ENCODE results near the gene PRKCA.

The PRKCA gene

DNA sequence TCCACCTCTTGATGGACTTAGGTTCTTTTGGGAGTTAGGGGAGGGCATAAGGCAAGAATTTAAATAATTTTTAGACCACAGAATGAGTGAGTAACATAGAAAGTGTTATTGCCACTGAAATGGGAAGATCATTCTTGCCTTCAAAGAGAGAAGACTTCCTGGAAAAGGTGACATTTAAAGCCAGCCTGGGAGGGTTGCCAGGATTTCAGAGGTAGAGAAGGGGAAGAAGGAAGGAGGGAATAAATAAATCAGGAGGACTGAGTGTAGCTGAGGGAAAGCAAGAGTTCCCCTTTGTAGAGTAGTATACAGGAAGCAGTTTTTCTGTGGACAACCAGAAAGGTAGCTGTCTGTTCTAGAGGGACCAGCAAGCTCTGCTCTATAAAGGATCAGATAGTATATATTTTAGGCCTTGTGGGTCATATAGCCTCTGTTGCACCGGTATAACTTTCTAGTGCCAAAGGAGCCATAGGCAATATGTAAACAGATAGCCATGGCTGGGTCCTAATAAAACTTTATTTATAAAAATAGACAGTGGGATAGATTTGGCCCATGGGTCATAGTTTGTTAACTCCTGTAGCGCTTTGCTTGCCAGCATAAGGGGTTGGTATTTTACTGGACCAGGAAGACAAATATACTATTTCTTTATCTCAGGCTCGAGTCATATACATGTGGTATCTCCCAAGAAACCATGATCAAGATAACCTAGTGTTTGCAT lies 385.3 kb downstream of the PRKCA start:
- Histone ChIP-seq H3K4me1 (no peaks in the 10 kb centered on the region), H3K27ac (no peak overlapping the region), H3K36me3 (peaks cover 0 to 10% (median 6%) of the 10 kb centered on the region in 3 donors), H3K4me3 (no peak overlapping the region), H3K9me3 (no peaks in the 10 kb centered on the region), H3K27me3 (no peaks in the 10 kb centered on the region)
- DNase-seq = no peak
- TF ChIP-seq, protein P1, sequence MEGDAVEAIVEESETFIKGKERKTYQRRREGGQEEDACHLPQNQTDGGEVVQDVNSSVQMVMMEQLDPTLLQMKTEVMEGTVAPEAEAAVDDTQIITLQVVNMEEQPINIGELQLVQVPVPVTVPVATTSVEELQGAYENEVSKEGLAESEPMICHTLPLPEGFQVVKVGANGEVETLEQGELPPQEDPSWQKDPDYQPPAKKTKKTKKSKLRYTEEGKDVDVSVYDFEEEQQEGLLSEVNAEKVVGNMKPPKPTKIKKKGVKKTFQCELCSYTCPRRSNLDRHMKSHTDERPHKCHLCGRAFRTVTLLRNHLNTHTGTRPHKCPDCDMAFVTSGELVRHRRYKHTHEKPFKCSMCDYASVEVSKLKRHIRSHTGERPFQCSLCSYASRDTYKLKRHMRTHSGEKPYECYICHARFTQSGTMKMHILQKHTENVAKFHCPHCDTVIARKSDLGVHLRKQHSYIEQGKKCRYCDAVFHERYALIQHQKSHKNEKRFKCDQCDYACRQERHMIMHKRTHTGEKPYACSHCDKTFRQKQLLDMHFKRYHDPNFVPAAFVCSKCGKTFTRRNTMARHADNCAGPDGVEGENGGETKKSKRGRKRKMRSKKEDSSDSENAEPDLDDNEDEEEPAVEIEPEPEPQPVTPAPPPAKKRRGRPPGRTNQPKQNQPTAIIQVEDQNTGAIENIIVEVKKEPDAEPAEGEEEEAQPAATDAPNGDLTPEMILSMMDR (IDR thresholded peaks at IDR 0.05) = no peak
- intact Hi-C loops (cut with DNase I; ENCODE audit: low total_unique reads) = no loop called here

DNA sequence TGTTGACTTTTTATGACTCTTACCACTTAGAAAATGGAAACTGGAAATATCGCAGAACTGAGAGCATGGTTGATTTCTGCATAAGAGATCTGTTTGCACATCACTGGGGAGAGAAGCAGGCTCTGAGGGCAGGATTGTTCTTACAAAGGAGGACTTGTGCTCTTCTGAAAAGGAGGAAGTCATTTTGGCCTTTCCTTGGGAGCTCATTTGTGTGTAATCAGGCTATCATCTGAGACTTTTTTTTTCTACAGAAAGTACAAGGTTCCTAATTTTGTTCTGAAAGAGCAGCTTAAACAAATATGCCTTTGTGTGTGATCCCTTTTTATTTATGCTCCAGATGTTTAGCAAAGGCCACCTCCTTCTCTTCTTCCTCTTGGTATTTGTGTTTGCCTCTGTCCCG lies 386.8 kb downstream of the PRKCA start:
- TF ChIP-seq, protein P1 (IDR thresholded peaks at IDR 0.05) = no peak
- Histone ChIP-seq H3K36me3 (peaks cover 0 to 10% (median 6%) of the 10 kb centered on the region in 3 donors), H3K27ac (no peak overlapping the region), H3K27me3 (no peaks in the 10 kb centered on the region), H3K4me3 (no peak overlapping the region), H3K4me1 (peaks cover 0 to 4% (median 0%) of the 10 kb centered on the region in 4 donors), H3K9me3 (no peaks in the 10 kb centered on the region)
- no peak for DNase-seq
- intact Hi-C loops (cut with DNase I; ENCODE audit: low total_unique reads) = no loop called here

DNA sequence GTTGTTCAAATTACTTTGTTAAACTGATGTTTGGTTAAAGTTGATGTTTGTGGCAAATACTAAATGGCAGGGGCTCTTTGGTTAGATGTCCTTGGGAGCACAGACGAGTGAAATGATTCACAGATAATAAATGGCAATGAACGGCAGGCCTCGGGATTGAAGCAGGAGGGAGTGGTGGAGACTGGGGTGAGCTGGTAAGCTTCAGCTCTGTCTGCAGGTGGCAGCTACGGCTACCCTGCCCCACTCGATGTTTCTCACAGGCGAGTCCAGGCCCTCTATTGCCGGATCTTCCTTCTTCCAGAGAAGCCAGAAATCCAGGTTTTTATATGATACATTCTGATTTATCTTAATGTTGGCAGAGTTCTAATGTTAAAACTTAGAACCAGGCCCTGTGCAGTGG lies 387.8 kb downstream of the PRKCA start:
- TF ChIP-seq, protein P1 (IDR thresholded peaks at IDR 0.05) = no peak
- Histone ChIP-seq H3K9me3 (no peaks in the 10 kb centered on the region), H3K27ac (no peak overlapping the region), H3K4me3 (no peak overlapping the region), H3K36me3 (peaks cover 0 to 10% (median 6%) of the 10 kb centered on the region in 3 donors), H3K4me1 (peaks cover 0 to 4% (median 0%) of the 10 kb centered on the region in 4 donors), H3K27me3 (no peaks in the 10 kb centered on the region)
- DNase-seq = no peak
- intact Hi-C loops (cut with DNase I; ENCODE audit: low total_unique reads) = no loop called here

DNA sequence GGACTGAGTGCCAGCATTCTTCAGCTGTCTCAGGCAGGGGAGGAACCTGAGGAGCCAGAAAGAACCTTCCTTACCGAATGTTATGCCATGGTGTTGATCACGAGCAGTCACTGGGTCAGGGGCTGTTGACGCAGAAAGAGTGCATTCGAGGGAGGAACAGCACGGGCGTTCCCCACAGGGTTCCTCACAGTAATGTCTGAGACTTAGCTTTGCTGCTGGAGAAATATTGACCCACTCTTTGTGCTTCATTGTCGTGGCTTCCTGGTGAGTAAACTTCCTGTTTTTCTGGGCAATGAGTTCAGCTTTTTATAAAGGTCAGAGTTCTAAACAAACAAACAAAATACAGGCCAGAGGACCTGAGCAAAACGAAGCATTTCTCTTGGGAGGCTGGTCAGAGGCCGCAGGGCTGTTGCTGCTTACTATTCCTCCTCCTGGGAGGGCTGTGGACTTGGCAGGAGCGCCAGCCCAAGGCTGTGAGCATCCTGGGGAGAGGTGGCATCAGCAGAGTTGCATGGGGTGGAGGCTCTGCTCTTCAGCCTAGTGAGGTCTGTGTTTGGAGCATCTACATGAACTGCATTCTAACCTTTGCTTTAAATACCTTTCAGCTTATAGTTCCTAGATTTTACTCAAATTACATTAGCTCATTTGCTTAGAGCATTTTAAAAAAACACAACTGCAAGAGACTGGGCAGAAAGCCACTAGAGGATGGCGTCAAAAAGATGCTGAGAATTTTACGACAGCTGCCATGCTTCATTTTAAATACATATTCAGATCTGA lies 389.4 kb downstream of the PRKCA start:
- no peak overlapping the region for H3K27ac ChIP-seq
- H3K4me3 ChIP-seq = no peak overlapping the region
- no peak for DNase-seq
- peaks cover 0 to 20% (median 18%) of the 10 kb centered on the region in 3 donors for H3K36me3 ChIP-seq
- peaks cover 0 to 4% (median 0%) of the 10 kb centered on the region in 4 donors for H3K4me1 ChIP-seq
- intact Hi-C loops (cut with DNase I; ENCODE audit: low total_unique reads) = no loop called here
- TF ChIP-seq, protein P1 (IDR thresholded peaks at IDR 0.05) = no peak
- H3K27me3 ChIP-seq = no peaks in the 10 kb centered on the region
- no peaks in the 10 kb centered on the region for H3K9me3 ChIP-seq

DNA sequence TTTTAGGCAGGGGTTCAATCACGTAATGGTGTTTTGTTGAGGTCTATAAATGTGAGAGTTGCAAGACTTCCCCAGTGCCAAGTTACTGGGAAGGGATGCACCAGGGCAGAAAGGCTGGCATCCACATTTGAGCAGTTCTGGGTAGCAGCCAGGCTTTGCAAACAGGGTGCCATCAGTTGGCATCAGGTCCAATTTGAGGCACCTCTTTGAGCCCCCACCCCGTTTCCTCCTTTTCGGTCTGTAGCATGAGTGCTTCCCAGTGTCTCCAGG lies 389.9 kb downstream of the PRKCA start:
- TF ChIP-seq, protein P1 (IDR thresholded peaks at IDR 0.05) = no peak
- Histone ChIP-seq H3K4me1 (peaks cover 0 to 4% (median 0%) of the 10 kb centered on the region in 4 donors), H3K36me3 (peaks cover 0 to 25% (median 23%) of the 10 kb centered on the region in 3 donors), H3K9me3 (peaks cover 0 to 1% (median 0%) of the 10 kb centered on the region in 3 donors), H3K27me3 (no peaks in the 10 kb centered on the region), H3K4me3 (no peak overlapping the region), H3K27ac (no peak overlapping the region)
- intact Hi-C loops (cut with DNase I; ENCODE audit: low total_unique reads) = no loop called here
- DNase-seq = no peak

All from tibial artery (tissue), 4 donors.